Measurements from ENCODE around the gene ARL3.
A peak's percentile ranks its signal among the peaks of the same experiment; 100 is the strongest.

The ARL3 gene

GRCh38 chr10:102644066-102644645, 70.0 kb downstream of the ARL3 start, which contains the start of gene TRIM8:
Gene TRIM8, plus strand, starts transcription at chr10:102644479. Its CDS starts 139 bp downstream, at chr10:102644618.
- peak within 1 kb of the TSS; percentile 93 for H3K4me3 ChIP-seq (ENCODE audit: low read depth, low read length)
- TF ChIP-seq CTCF (IDR thresholded peaks at IDR 0.05; ENCODE audit: low read depth, low read length) = no peak

- TF ChIP-seq CTCF (IDR thresholded peaks at IDR 0.05; ENCODE audit: low read depth, low read length) = no peak
- H3K4me3 ChIP-seq (ENCODE audit: low read depth, low read length) = peak overlapping the region; percentile 93
Measured at GRCh38 chr10:102643336-102644065, 70.7 kb downstream of the ARL3 start.

- H3K4me3 ChIP-seq (ENCODE audit: low read depth, low read length) = peak overlapping the region; percentile 93
- no peak for TF ChIP-seq CTCF (IDR thresholded peaks at IDR 0.05; ENCODE audit: low read depth, low read length)
Measured at GRCh38 chr10:102642736-102643335, 71.4 kb downstream of the ARL3 start.

GRCh38 chr10:102641880-102642735, 72.1 kb downstream of the ARL3 start:
- no peak for TF ChIP-seq CTCF (IDR thresholded peaks at IDR 0.05; ENCODE audit: low read depth, low read length)
- H3K4me3 ChIP-seq (ENCODE audit: low read depth, low read length) = peak overlapping the region; percentile 93

- peak overlapping the region; percentile 93 for H3K4me3 ChIP-seq (ENCODE audit: low read depth, low read length)
- no peak for TF ChIP-seq CTCF (IDR thresholded peaks at IDR 0.05; ENCODE audit: low read depth, low read length)
Measured at GRCh38 chr10:102641402-102641801, 72.8 kb downstream of the ARL3 start.

- TF ChIP-seq CTCF (IDR thresholded peaks at IDR 0.05; ENCODE audit: low read depth, low read length) = no peak
- no peak overlapping the region for H3K4me3 ChIP-seq (ENCODE audit: low read depth, low read length)
Measured at GRCh38 chr10:102639537-102639936, 74.7 kb downstream of the ARL3 start.
